Adrenal gland (tissue), 12 donors: Measurements from ENCODE around the gene AMMECR1. TPM values are rescaled to one million over a fixed set of nuclear protein-coding genes. Genes with fewer than 3 reads are reported as not detected.
"Not testable (repeated sequence)": the region's sequence is repeated elsewhere in the genome, so short reads cannot be mapped to it uniquely, and the experiment has no call there.

Experiments
- DNase-seq, 7 donors: peaks; one replicate each; pipeline ENCODE4 v3.0.0-alpha.2; 2019 to 2020
- H3K27ac ChIP-seq, 5 donors: fragments of 200-600 bp; sonication (generic) in 4 of 5; 1 replicate in 3 of 5; 2 replicates in 2 of 5; pipeline versions ENCODE4 v1.5.1 to v1.8.0; 2016 to 2020; ENCODE audit warnings: mild to moderate bottlenecking in 1 of 5
- H3K27me3 ChIP-seq: fragments of 200-600 bp; 2 replicates; pipeline ENCODE4 v1.8.0; 2021
- H3K36me3 ChIP-seq, 2 donors: fragments of 200-600 bp; replicated peaks in 1 of 2; 1 replicate in 1 of 2; 2 replicates in 1 of 2; pipeline versions ENCODE4 v1.5.1 to v1.8.0; 2018 to 2022
- H3K4me1 ChIP-seq, 2 donors: fragments of 200-600 bp; replicated peaks in 1 of 2; 1 replicate in 1 of 2; 2 replicates in 1 of 2; pipeline versions ENCODE4 v1.5.1 to v1.8.0; 2018 to 2021
- H3K4me3 ChIP-seq, 4 donors: fragments of 200-600 bp; sonication (generic) in 3 of 4; one replicate each; pipeline ENCODE4 v1.5.1; 2016 to 2018
- H3K9me3 ChIP-seq, 3 donors: fragments of 200-600 bp; sonication (generic) in 1 of 3; replicated peaks in 1 of 3; 1 replicate in 2 of 3; 2 replicates in 1 of 3; pipeline versions ENCODE4 v1.5.1 to v1.8.0; 2016 to 2021
- CTCF ChIP-seq, 6 experiments: fragments of 450-650 bp in 4 of 6; fragments of 200-600 bp in 2 of 6; sonication (generic) in 1 of 6; IDR thresholded peaks; 1 replicate in 5 of 6; 2 replicates in 1 of 6; pipeline versions ENCODE4 v1.5.1 to v1.8.0; 2016 to 2021; ENCODE audit warnings: antibody characterized with exemption in 6 of 6, mild to moderate bottlenecking in 2 of 6, moderate library complexity in 1 of 6
- POLR2A ChIP-seq, 2 donors: fragments of 450-650 bp; IDR thresholded peaks; one replicate each; pipeline ENCODE4 v1.6.1; 2017; ENCODE audit warnings: antibody characterized with exemption in 2 of 2, mild to moderate bottlenecking in 2 of 2, moderate library complexity in 1 of 2
- WGBS, 4 donors: extraction: QIAGEN DNeasy Blood & Tissue Kit in 2 of 4; methylation state at CpG; one replicate each; pipeline versions ENCODE4 v1.1.5 to v1.1.7; 2013 to 2017; 5-methylcytosine and 5-hydroxymethylcytosine counted together
- intact Hi-C, 2 donors: fragments of 100-400 bp; cut with DNase I; formaldehyde crosslinking; loops; one replicate each; pipeline versions ENCODE4 v1.14.1 to v1.15.0; 2022 to 2023
- polyA plus RNA-seq, 3 donors: library from polyadenylated mRNA; stranded (reverse); fragments of 200-250 nt in 2 of 3; fragments of 350-450 nt in 1 of 3; fragmentation: Illumina TruSeq in 1 of 3; extraction: RNeasy Lipid Tissue Mini Kit (QIAGEN cat#74804) in 1 of 3; gene quantifications; one replicate each; pipeline ENCODE4 v1.2.3, GENCODE V29; 2013 to 2014
- total RNA-seq, 9 donors: library from RNA; depleted of rRNA in 4 of 9; stranded (reverse); fragments of >200 nt in 4 of 9; fragments of 120-200 nt in 1 of 9; fragmentation: NEBNext Ultra II Directional in 1 of 9; extraction: Animal tissue kit (Norgen Biotek cat#: 25700) in 1 of 9; gene quantifications; one replicate each; pipeline versions ENCODE4 v1.1.0 to v1.2.4, GENCODE V29; 2013 to 2023
- donor health status: healthy with polysubstance abuse.
- donor health status: Bipolar disorder and iron deficiency.
- donor health status: DM: yes; HTN: yes; CAD: no.
- donor health status: DM: no; HTN: no; CAD: no.
- donor health status: DM: no; HTN: no; CAD: no.
- donor health status: DM: yes; HTN: yes; CAD: no.

AMMECR1 gene
- total and polyA plus RNA-seq, 12 donors = 2.6 to 20.1 (median 7.8) TPM

- 58 to 78% (median 63%) methylated on average over 3 of the region's 3 CpGs for WGBS, 4 donors
- H3K9me3 ChIP-seq = no peaks in the 10 kb centered on the region
- H3K36me3 ChIP-seq = no peaks in the 10 kb centered on the region
- H3K4me1 ChIP-seq = no peaks in the 10 kb centered on the region
- DNase-seq = no peak
- TF ChIP-seq POLR2A (IDR thresholded peaks at IDR 0.05) (no peak), CTCF (IDR thresholded peaks at IDR 0.05) (no peak)
- no peak overlapping the region for H3K27ac ChIP-seq
- intact Hi-C loops = no loop called here
- no peaks in the 10 kb centered on the region for H3K27me3 ChIP-seq
- no peak overlapping the region for H3K4me3 ChIP-seq
Measured at GRCh38 chrX:110331444-110332030, 13.7 kb upstream of the AMMECR1 start.

GRCh38 chrX:110328613-110329012, 10.7 kb upstream of the AMMECR1 start:
- DNase-seq, intact Hi-C loops, H3K9me3 ChIP-seq, H3K27ac ChIP-seq, H3K4me1 ChIP-seq, H3K36me3 ChIP-seq, H3K4me3 ChIP-seq, H3K27me3 ChIP-seq: not testable (repeated sequence)
- WGBS, 4 donors = 77 to 100% (median 96%) methylated on average over 1 of the region's 1 CpG

GRCh38 chrX:110327336-110327735, 9.5 kb upstream of the AMMECR1 start:
- Histone ChIP-seq H3K36me3 (no peaks in the 10 kb centered on the region), H3K9me3 (no peaks in the 10 kb centered on the region), H3K4me3 (no peak overlapping the region), H3K27me3 (no peaks in the 10 kb centered on the region), H3K4me1 (no peaks in the 10 kb centered on the region), H3K27ac (no peak overlapping the region)
- TF ChIP-seq POLR2A (IDR thresholded peaks at IDR 0.05) = no peak
- TF ChIP-seq CTCF (IDR thresholded peaks at IDR 0.05) = no peak
- intact Hi-C loops = no loop called here
- 81 to 92% (median 86%) methylated on average over 1 of the region's 1 CpG for WGBS, 4 donors
- DNase-seq = no peak

GRCh38 chrX:110326712-110327111, 8.8 kb upstream of the AMMECR1 start:
- Histone ChIP-seq H3K27ac (no peak overlapping the region), H3K4me1 (no peaks in the 10 kb centered on the region), H3K27me3 (no peaks in the 10 kb centered on the region), H3K4me3 (no peak overlapping the region), H3K9me3 (no peaks in the 10 kb centered on the region), H3K36me3 (no peaks in the 10 kb centered on the region)
- intact Hi-C loops = no loop called here
- WGBS, 4 donors = 78 to 94% (median 87%) methylated on average over 4 of the region's 4 CpGs
- no peak for DNase-seq
- TF ChIP-seq CTCF (IDR thresholded peaks at IDR 0.05) (no peak), POLR2A (IDR thresholded peaks at IDR 0.05) (no peak)

- intact Hi-C loops = no loop called here
- WGBS, 4 donors = 46 to 58% (median 49%) methylated on average over 3 to 4 of the region's 4 CpGs
- Histone ChIP-seq H3K27ac (no peak overlapping the region), H3K4me1 (no peaks in the 10 kb centered on the region), H3K27me3 (no peaks in the 10 kb centered on the region), H3K9me3 (no peaks in the 10 kb centered on the region), H3K36me3 (no peaks in the 10 kb centered on the region), H3K4me3 (no peak overlapping the region)
- no peak for DNase-seq
- no peak for TF ChIP-seq CTCF (IDR thresholded peaks at IDR 0.05)
- TF ChIP-seq POLR2A (IDR thresholded peaks at IDR 0.05) = no peak
Measured at GRCh38 chrX:110322603-110323002, 4.7 kb upstream of the AMMECR1 start.
